NCI-H146 (cell line): ENCODE measurements around the gene HOXB3.

Source experiments
- DNase-seq: peaks from one replicate; lab custom pipeline; 2025; lab: John Stamatoyannopoulos, UW

Gene HOXB3

DNA sequence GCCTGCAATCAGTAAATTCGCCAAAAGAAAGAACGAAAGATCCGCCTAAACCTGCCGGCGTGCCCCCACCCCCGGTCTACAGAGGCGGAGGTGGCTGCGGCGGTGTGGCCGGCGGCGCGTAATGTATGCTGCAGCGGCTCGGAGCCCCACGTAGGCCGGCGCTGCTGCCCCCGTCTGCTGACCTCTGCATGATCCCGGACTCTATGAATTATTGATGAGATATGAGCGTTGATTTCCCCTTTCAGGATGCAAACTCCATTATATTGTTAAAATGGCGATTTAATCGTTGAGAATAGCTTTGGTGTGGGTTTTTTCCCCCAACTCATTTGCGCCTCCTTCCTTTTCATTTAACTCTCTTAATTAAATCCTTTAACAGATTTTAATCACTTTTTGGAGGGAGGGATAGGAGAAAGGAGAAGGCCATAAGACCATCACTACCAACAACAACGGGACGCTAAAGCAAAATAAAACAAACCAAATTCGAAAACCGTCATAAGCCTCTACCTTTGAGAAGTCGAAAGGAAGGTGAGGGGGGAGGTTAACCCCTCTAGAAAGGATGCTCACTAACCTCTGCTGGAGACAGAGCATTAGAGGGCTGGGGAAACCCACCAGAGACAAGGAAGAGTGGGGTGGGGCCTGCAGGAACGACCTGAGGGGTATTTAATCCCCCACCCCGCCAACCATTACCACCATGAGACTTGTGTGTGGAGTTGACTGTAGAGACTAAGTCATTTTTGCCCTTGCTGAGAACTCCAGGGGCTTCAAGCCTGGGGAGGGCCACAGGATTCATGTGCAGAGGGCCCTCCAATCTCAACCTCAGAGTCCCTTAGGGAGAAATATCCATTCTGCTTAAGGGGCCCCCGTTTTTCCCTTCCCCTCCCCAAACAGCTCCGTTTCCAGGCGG, 3.4 kb downstream of the HOXB3 start:
- peak; percentile 36 for DNase-seq

DNA sequence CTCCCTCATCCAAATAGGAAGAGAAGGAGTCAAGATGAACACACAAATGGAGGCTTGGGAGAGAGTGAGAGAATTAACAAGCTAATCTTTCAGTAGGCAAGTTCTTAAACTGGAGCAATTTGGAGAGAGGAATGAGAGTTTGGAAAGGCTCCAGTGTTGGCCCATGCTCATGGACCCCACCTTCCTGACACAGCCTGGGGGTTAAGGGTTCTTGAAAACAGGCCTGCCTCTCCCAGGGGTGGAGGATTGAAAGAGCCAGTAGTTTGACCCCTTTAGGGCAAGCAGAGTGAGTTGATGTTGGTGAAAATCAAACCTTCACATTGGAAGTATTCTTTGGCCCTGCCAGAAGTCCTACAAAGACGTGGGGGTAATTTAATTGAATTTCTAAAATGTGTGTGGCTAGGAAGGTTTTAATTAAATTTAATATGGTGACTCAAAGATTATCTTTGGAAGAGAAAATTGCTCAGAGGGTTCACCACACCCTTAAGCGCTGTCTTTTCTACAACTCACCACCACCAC, 5.8 kb downstream of the HOXB3 start:
- DNase-seq = no peak

DNA sequence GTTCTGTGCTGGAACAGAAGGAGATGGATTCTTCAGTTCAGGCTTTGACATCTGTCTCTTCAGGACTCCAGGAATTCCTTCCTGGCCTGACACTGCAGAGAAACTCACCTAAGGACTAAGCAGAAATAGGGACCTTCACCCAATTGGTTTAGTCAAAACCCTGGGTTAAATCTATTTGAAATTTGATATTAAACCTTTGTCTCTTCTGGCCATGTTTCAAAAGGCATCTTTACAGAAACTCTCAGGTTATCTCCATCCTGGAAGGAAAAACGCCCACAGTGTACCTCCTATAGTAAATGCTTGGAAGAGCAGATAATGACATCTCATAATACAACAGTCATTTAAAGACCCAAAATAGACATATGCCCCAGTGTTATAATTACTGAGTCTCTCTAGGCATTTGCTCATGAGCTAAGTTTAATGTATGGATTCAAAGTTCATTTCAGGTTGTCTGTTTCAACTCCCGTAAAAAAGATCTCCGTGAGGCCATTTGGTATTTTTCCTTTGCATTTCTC, 6.3 kb downstream of the HOXB3 start:
- DNase-seq = no peak

DNA sequence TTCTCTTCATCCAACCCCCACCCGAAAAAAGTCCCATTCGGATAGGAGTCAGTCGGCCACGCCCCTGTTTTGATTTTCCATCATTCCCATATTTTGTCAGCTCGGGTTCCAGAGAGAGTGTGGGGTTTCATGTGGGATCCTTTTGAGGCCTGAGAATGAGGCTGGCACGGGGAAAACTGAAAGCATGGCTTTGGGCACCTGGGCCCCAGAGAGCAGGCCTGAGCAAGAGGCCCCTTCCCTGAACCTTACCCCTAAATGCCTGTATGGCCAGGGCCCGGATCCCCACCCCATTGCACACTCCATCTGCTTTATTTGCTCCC, 7.3 kb downstream of the HOXB3 start:
- no peak for DNase-seq

DNA sequence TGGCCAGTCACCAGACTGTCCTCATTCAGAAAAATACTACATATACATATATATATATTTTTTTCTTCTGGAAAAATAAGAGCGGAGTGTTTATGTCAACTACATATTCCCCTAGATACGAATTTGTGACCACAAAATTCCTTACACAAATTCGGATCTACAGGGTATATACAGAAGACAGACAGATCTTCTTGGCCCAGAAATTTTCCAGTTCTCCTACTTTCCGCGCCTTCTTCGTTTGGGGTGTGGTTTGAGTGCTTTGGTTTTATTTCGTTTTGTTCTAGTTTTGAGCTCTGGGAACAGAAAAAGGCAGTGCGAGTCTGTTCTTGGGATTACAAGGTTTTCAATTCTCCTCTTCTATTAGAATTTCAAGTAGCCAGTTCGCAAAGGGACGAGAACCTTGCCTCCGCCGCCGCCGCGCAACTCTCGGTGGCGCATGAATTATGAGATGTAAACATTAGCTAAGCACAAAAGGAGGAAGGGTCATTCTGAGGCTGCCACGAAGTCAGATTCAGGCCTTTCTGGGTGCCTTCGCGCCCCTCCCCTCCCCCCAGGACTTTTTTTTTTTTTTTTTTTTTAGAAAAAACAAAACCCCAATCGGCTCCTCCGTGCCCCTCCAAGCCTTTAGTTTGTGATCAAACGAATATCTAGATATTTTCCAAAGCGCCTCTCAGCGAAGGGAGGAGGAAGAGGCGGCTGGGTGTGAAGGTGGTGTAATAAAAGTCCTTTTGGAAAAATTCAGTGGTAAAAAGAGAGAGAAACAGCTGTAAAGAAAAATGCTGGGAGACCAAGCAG, 10.1 kb downstream of the HOXB3 start:
- no peak for DNase-seq

DNA sequence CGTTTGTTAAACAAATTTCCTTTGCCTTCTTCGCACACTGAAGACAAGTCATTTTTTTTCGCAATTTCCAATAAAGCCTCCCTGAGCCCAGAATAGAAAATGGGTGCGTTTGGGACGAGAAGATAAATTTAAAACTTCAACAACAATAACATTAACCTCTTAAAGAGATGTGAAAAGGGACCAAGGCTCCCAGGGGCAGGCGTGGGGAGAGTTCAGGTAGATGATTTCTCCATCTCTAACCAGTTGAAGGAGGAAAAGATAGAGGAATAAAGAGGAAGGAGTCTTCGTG, 10.6 kb downstream of the HOXB3 start:
- DNase-seq = no peak

DNA sequence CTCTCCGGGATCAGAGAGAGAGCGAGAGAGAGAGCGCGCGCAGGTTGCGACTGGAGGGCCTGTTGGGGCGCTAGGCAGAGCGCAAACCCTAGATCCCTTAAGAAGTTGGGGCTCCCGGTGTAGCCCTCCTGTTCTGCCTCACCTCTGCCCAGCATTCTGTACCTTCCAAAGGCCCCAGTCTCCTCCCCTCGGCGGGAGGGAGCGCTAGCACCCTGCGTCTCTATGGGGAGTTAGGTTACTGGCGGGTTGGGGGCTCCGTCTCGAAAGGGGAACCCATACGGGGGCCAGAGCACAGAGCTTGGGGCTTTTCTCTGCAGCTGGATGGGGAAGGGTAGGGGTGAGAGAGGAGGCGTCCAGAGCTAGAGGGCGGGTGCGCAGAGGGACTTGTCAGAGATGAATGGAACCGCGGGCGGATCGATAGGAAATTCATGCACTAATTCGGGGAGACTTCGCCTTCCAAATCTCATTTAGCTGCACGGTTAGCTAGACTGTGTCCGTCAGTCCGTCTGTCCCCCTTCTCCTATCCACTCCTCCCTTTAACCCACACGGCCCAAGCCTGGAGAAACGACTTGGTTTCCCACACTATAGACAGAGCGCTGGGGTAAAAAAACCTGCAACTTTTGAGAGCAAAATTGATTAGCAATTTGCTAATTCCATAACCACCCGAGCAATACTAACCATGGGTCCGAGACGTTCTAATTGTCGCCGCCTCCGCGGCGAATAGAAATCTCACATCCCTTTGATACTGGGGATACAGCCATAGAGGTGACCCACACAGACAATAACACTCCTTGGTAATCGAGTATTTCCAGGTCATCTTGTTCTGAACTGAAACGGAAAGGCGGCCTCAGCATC, 11.2 kb downstream of the HOXB3 start:
- DNase-seq = no peak

DNA sequence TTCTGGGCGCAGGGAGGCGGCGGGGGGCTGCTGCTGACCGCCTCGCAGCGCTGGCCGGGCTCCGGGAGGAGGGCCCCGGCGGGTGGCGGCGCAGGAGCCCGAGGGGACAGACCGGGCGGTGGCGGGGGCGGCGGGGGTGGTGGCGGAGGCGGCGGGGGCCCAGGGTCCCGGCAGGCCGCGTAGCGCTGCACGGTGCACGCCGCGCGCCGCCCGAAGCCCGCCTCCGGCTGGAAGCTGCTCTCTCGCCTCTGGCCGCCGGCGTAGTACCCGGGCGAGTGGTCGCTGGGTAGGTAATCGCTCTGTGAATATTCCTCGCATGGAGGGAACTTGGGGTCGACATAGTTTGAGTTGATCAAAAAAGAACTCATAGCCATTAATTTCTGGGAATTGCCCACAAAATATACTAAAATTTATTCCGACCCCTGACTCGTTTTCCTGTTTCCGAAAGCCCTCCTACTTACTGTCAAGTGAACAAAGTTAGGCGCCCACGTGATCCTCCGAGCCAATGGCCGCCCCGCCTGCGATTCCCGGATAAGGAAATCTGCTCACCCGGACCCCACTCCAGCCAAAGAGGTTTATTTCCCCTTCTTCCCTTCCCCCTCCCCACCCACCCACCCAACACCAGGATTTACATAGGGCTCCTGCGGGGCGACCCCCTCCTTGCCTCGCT, 12.0 kb downstream of the HOXB3 start, which contains the start of gene HOXB4:
Gene HOXB4 (minus strand): TSS at position 405 of the 670 bp plus-strand sequence. CDS start 31 bp downstream, at position 374.
- peak; percentile 32 for DNase-seq

DNA sequence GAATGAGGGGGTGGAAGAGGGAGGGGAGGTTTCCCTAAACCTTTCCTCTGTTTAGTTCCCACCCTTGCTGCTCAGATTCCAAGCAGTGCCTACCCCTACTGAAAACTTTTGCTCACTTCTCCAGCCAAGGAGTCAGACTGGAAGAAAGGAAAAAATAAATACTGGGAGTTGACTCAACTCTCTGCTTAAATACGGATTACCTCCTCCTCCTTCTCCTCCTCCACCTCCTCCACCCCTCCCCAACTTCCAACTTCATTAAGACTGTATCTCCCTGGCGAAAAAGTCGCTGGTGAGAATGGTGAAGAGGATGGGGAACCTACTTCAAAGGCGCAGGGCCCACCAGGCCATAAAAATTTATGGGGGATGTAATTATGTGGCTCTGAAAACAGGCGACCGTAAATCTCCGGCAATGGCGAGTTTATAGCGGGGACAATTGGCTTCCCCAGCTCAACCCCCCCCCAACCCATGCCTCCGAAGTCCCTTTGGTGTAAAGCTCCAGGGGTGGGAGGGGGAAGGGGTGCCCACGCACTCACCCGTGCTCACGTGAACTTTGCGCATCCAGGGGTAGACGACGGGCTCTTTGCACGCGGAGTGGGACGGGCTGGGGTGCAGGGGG, 12.6 kb downstream of the HOXB3 start:
- no peak for DNase-seq

DNA sequence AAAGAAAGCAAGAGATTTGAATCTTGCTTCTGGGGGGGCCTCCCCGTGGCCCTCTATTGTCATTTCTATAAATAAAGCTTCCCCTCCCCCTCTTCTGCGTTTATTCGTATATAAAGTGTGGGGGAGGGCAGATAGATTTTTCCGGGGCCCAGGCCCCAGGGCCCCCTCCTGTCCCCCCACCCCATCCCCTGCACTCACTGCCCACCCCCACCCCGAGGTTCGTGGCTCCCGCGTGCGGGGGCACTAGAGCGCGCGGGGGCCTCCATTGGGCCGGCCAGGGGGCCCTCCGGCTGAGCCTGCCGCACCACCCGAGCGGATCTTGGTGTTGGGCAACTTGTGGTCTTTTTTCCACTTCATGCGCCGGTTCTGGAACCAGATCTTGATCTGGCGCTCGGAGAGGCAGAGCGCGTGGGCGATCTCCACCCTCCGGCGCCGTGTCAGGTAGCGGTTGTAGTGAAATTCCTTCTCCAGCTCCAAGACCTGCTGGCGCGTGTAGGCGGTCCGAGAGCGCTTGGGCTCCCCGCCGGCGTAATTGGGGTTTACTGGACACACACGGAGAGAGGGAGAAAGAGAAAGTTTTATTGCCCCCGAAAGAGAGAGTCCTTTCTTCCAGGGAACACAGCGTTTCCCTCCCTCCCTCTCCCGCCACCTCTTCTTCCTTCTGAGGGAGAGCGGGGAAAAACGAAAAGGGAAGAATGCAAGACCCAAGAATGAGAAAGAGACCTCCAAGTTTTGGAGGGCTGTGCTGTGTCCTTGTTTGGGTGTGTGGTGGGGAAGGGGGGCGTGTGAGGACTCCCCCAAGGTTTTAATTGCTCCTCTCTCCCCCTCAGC, 13.3 kb downstream of the HOXB3 start:
- no peak for DNase-seq

DNA sequence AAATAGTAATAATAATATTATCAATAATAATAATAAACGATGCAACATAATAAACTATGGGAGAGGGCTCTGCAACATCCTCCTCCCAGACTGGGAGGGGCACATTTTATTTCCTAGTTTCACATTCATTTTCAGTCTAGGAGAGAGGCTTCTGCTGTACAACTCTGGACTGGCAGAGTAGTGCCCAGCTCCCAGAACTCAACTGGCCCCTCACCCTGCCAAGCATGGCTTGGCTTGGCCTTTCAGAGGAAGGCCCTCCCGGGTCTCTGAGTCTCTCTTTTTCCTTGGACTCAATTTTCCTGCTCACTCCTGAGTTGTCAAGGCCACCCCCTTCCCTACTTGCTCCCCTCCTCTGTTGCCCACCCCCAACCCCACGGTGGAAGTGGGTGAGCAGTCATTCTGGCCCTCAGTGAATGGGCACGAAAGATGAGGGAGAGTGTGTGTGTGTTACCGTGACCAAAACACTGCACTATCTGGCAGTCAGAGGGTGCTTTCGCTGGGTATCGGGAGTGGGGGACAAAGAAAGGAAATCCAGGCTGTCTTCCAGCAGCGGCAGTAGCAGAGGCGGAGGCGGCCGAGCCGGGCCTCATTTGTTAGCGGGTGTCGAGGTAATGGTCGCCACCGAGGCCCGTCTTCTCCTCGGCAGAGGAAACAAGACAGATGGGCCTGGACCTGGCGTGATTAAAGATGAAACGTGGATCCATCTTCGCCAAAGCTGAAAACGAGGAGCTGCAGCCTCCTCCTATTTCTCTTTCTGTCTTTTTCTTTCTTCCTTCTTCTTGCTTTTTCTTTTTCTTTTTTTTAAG, 14.2 kb downstream of the HOXB3 start:
- DNase-seq = no peak

DNA sequence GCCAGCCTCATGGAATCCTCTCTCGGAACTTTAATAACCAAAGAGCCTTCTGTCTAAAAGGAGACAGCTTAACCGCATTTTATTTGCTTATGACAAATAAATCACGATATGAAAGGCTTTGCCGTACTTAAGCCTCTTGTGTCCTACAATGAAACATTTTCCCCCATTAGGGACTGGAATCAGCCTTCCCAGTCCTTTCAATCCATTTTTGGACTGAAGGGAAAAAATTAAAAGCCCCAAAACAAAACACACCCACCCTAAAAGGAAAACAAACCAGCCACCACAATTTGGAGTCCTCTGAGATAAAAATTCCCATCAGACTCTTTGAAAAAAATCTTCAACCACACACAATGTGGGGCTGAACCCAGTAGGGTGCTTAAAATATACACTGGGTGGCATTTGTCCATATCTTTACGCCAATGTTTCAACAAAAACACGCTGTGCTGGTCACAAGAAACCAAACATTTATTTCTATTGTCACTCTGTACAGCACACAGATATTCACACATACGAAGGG, 14.9 kb downstream of the HOXB3 start:
- DNase-seq = no peak

DNA sequence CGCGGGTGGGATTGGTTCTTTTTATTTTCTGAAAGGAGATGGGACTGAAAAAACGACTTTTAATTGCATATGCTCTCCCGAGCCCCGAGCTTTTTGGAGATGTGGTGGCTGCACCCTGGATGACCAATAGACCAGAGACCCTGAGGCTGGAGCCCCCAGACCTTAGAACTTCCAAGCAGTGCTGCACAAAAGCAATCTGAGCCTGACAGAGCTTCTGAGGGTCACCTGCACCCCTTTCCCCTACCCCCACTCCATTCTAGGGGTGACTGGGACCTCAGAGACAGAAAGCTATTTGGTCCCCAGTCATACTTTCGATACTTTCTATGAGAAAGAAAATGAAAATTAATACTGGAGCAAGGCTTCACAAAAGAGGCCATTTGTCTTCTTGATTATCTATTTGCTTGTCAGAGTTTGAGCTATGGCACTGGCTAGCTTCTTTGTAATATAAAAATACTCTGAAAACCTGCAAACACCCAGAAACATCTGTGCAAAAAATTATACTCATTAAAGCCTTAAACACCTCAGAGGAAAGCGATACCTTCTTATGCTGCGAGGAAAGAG, 15.5 kb downstream of the HOXB3 start:
- no peak for DNase-seq

DNA sequence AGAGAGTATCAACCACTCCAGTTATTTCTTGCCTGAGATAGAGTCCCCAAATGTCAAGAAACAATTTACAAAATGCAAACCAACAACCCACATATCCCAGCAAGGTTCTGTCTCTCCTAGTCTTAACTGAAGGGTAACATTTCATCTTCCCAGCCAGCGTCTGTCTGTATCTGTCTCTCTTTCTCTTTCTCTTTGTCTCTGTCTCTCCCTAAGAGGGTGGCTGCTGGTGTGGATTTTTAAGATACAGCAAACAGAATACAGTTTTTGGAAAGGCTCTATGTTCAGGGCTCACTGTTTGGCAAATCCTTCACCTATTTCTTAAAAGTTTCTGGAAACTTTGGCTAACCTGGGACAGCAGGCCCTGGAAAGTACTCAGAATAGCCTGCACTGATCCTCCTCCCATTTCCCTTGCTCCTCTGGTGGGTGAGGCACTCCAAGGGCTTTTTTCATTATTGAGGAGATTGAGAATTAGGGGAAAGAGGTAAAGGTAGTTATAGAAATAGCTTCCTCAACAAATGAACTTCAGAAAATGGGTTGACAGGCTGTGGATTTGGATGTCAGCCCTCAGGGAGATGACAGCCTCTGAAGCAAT, 18.1 kb downstream of the HOXB3 start:
- DNase-seq = no peak

DNA sequence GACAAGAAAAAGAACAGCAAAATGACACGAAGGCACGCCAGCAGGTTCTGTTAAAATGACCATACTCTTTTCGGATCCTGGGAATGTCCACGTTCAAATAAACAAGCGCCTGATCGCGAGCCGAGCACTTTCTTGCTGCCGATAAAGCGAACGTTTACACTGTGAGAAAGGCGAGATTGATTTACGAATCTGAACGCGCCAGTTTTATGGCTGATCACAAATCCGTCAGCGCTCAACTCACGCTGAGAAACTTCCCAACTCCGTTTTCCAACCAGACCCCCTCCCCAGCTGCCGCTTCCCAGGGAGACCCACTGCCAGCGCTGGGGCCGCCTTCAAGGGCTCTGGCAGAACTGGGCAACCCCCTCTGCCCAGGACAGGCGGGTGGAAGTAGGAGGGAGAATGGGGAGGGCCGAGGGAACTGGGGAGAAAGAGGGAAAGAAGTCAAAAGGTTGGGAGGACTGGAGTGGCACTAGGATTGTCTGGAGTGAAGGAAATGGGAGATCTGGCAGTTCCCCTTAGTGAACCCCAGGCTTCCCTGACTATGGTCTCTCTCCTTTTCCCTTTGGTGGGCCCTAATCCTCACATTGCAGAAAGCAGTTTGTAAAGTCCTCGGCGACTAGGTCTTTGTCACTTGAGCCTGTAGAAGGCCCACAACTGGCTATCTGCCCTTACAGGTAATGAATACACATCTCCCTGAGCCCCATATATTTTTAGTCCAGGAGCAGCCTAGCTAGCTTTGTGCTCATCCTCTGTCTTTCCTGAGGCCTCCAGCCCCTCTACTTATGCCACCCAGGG, 18.8 kb downstream of the HOXB3 start:
- no peak for DNase-seq

DNA sequence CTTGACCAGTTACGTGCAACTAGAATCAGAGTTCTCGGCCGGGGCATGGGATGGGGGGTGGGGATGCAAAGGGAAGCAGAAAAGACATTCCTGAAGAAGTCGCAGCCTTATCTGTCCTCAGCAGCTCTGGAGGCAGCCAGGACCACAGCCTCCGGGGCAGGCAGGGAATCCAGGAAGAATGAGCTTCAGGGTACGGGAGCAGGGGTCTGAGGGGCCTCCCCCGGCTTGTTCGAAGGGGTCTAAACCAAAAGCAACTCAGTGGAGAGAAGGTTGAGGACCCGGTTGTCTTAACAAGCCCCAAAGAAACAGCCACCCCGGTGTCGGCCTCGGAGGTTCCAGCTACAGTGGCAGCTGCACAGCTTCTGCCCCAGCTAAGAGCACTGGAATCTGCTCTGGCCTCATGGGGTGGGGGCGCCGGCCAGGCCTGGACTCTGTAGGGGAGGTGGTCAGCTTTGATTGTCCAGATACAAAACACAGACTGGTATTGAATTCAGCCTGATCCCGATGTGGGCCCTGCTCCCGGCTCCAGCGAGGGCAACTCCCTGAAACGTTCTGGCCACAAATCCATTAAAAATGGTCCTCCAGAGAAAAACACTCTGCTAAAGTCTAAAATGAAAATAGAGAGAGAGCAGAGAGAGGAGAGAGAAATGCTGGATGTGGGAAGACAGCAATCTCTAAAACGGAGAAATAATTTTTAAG, 19.6 kb downstream of the HOXB3 start:
- no peak for DNase-seq
